GM13977 (cell line): Measurements from ENCODE around the gene EIPR1.

Source experiments
- DNase-seq: peaks from one replicate; pipeline ENCODE4 v3.0.0; 2012; ENCODE audit warnings: low spot score
- in situ Hi-C: fragments of 300-500 bp; cut with MboI; formaldehyde crosslinking; loops from one replicate; pipeline ENCODE4 v1.12.0; 2022; ENCODE audit warnings: low sequenced_read_pairs, low pct_unique_long_range_greater_than_20kb, mixed read lengths, inconsistent platforms; ENCODE audit not compliant: unreplicated experiment
- TF ChIP-seq, protein P1 (sequence below): IDR thresholded peaks from 2 replicates; pipeline ENCODE4 v1.5.1; 2012; ENCODE audit warnings: mild to moderate bottlenecking, control low read depth; ENCODE audit not compliant: insufficient read depth; ENCODE audit errors: extremely low read depth, missing control alignments

EIPR1 gene

DNA sequence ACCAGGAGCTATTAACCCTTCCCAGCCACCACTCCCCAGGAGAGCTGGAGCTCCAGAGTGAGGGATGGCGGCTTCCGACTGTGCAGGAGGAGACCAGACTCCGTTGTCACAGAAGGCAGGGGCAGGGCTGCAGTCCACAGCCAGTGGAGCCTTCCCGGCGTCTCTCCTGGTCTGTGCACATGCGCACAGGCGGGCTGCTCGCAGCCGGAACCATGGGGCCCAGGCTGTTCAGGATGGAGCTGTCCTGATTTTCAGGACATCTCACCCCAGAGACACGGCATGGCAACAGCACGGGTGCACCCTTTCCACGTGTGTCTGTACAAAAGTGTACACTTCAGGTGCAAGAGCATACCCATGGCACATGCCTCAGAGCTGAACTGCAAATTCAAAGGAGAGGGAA lies 28.9 kb downstream of the EIPR1 start:
- in situ Hi-C loops, result no loop called here
- TF ChIP-seq, protein P1, sequence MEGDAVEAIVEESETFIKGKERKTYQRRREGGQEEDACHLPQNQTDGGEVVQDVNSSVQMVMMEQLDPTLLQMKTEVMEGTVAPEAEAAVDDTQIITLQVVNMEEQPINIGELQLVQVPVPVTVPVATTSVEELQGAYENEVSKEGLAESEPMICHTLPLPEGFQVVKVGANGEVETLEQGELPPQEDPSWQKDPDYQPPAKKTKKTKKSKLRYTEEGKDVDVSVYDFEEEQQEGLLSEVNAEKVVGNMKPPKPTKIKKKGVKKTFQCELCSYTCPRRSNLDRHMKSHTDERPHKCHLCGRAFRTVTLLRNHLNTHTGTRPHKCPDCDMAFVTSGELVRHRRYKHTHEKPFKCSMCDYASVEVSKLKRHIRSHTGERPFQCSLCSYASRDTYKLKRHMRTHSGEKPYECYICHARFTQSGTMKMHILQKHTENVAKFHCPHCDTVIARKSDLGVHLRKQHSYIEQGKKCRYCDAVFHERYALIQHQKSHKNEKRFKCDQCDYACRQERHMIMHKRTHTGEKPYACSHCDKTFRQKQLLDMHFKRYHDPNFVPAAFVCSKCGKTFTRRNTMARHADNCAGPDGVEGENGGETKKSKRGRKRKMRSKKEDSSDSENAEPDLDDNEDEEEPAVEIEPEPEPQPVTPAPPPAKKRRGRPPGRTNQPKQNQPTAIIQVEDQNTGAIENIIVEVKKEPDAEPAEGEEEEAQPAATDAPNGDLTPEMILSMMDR, result no peak
- DNase-seq, result no peak

DNA sequence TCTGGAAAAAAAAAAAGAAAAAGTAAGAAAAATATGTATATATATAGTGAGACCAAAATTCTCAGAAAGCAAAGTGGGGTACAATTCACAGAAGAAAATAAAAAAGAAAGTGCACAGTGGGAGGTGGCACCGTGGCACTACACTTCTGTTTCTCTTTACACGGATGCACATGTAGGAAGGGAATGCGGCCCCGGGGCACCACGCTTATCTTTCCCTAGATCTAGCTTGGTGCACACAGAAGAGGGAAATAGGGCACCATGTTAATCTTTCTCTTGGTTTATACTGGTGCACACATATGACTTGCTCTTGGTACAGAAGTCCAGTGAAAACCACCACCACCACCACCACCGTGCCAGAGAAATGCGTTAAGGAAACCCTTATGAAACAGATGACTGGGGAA lies 32.0 kb downstream of the EIPR1 start:
- TF ChIP-seq, protein P1, result no peak
- DNase-seq, result no peak
- in situ Hi-C loops, result no loop called here

DNA sequence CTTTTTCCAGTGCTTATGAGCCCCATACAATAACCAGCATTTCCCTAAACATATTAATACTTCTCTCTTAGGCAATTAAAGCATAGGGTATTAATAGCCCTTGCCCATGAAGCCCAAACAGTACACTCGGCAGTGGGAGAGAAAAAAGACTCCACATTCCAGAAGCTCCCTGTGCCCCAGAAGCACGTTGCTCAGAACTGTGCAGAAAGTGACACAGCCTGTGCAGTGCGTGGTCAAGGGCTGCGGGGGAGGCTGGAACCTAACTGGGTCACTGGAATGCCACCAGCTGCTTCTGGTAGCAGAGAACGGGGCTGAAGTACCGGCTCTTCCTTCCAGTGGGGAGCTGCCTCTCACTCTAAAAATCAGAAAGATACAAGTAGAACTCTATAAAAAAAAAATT lies 32.7 kb downstream of the EIPR1 start:
- no peak for DNase-seq
- in situ Hi-C loops, result no loop called here
- TF ChIP-seq, protein P1, result no peak

DNA sequence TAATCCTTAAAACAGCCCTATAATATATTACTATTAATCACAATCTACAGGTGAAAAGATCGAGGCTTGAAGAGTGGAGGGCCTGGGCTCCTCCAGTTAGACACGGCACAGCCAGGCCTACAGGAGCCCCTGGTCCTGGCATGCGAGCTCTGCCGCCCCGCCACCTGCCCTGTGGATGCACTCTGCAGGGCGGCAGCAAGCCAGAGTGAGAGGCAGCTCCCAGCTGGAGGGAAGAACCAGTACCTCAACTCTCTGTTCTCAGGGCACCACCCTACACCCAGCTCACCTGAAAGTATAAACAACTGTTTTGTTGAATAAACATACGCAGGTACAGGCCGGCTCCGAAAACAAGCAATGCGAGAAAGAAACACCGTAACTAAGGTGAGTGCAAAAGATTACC lies 34.6 kb downstream of the EIPR1 start:
- TF ChIP-seq, protein P1, result no peak
- no peak for DNase-seq
- in situ Hi-C loops, result no loop called here

DNA sequence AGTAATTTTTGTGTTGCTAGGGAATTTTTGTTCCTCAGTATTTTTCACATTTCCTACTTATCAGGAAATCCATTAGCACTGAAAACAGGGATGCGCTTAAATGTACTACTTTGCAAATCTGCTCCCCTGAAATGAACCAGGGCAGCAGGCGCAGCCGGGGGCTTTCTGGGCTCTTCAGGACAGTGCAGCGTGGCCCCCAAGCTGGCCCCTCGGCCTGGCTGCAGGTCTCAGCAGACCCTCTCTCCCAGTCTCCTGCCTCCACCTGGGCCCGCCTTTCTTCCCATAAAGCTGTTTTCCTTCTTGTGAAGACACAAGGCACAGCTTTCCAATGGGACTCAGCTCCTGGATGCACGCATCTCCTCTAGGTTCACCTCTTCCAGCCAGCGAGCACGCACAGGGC lies 35.3 kb downstream of the EIPR1 start:
- in situ Hi-C loops, result no loop called here
- TF ChIP-seq, protein P1, result no peak
- no peak for DNase-seq

DNA sequence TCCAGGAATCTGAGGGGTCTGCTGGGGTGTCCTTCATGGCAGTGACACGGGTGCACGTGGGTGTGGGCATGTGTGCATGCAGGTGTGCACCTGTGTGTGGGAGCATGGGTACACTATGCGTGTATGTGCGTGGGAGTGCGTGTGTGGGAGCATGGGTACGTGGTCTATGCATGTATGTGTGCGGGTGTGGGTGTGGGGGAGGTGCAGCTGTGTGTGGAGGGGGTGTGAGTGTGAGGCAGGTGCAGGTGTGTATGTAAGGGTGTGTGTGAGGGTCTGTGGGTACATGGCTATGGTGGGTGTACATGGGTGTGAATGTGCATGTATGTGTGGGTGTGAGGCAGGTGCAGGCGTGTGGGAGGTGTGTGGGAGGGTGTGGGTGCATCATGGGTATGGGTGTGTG lies 36.3 kb downstream of the EIPR1 start:
- no peak for DNase-seq
- in situ Hi-C loops, result no loop called here
- TF ChIP-seq, protein P1, result no peak

DNA sequence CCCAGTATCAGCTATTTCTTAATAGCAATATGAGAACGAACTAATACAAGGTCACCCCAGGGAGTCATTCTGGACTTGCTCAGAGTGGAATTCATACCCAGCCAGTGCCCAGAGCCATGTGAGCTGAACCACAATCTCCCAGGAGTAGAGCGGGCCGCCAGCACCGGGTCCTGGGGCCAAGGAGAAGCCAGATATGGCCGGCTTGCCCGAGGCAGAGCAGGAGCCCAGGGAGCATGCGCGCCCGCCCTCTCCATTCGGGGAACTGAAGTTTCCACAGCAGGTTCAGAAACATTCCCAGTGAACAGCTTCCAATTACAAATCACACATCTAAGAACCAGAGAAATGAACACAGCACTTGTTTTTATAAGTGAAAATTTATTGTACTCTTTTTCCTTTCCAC lies 37.5 kb downstream of the EIPR1 start:
- in situ Hi-C loops, result no loop called here

More for the DNA sequence above, 37.5 kb downstream of the EIPR1 start:
- no peak for DNase-seq
- TF ChIP-seq, protein P1, result no peak
